Testis (tissue), 3 donors: ENCODE measurements around the gene RNF224. TPM values are rescaled to one million over a fixed set of nuclear protein-coding genes. Genes with fewer than 3 reads are reported as not detected.

Source experiments
- DNase-seq: peaks from one replicate; pipeline ENCODE4 v3.0.0-alpha.2; 2019
- H3K27ac ChIP-seq, 2 donors: fragments of 200-600 bp; sonication (generic); one replicate each; pipeline ENCODE4 v1.5.1; 2019
- H3K27me3 ChIP-seq: fragments of 200-600 bp; sonication (generic); one replicate; pipeline ENCODE4 v1.5.1; 2019
- H3K36me3 ChIP-seq: fragments of 200-600 bp; sonication (generic); one replicate; pipeline ENCODE4 v1.5.1; 2017; ENCODE audit warnings: low read depth; ENCODE audit errors: missing control alignments
- H3K4me1 ChIP-seq: fragments of 200-600 bp; sonication (generic); one replicate; pipeline ENCODE4 v1.5.1; 2019
- H3K4me3 ChIP-seq, 2 donors: fragments of 200-600 bp; sonication (generic); one replicate each; pipeline ENCODE4 v1.5.1; 2017 to 2019
- H3K9me3 ChIP-seq: fragments of 200-600 bp; sonication (generic); one replicate; pipeline ENCODE4 v1.5.1; 2017
- CTCF ChIP-seq, 3 experiments: fragments of 450-650 bp in 2 of 3; fragments of 200-600 bp in 1 of 3; sonication (generic) in 1 of 3; IDR thresholded peaks; one replicate each; pipeline ENCODE4 v1.5.1; 2016 to 2019; ENCODE audit warnings: antibody characterized with exemption in 3 of 3, mild to moderate bottlenecking in 2 of 3, moderate library complexity in 1 of 3
- POLR2A ChIP-seq: fragments of 450-650 bp; IDR thresholded peaks from one replicate; pipeline ENCODE4 v1.6.1; 2017; ENCODE audit warnings: antibody characterized with exemption, mild to moderate bottlenecking, moderate library complexity
- WGBS, 2 donors: methylation state at CpG; one replicate each; pipeline ENCODE4 v1.1.5; 2018; 5-methylcytosine and 5-hydroxymethylcytosine counted together
- intact Hi-C: fragments of 100-400 bp; cut with DNase I; formaldehyde crosslinking; loops from one replicate; pipeline ENCODE4 v1.15.1; 2023; ENCODE audit warnings: low total_unique reads
- polyA plus RNA-seq: library from polyadenylated mRNA; stranded (reverse); fragments of 350-450 nt; fragmentation: Illumina TruSeq; extraction: RNeasy Lipid Tissue Mini Kit (QIAGEN cat#74804); gene quantifications from one replicate; pipeline ENCODE4 v1.2.3, GENCODE V29; 2014; ENCODE audit warnings: low read depth, low replicate concordance; ENCODE audit not compliant: insufficient read depth
- total RNA-seq, 2 donors: library from RNA; depleted of rRNA; stranded (reverse); fragments of >200 nt; gene quantifications; one replicate each; pipeline ENCODE4 v1.2.3, GENCODE V29; 2016

RNF224 gene
- total and polyA plus RNA-seq, 3 donors from 2014 or later, result 0.17 to 0.71 (median 0.37) TPM

GRCh38 chr9:137233143-137233980 is 6.1 kb downstream of the RNF224 start:
- H3K27ac ChIP-seq, result no peak overlapping the region
- no peak for DNase-seq
- no peaks in the 10 kb centered on the region for H3K9me3 ChIP-seq
- H3K4me1 ChIP-seq, result peaks cover 29% of the 10 kb centered on the region
- intact Hi-C loops, result no loop called here
- H3K36me3 ChIP-seq, result no peaks in the 10 kb centered on the region
- 73% methylated on average over 34 of the region's 40 CpGs; no CpG with 5 or more reads in 1 of the 2 donors for WGBS, 2 donors
- no peaks in the 10 kb centered on the region for H3K27me3 ChIP-seq
- no peak overlapping the region for H3K4me3 ChIP-seq
- TF ChIP-seq CTCF (IDR thresholded peaks at IDR 0.05), result no peak
- TF ChIP-seq POLR2A, result no peak

GRCh38 chr9:137234055-137234697 is 6.9 kb downstream of the RNF224 start:
- Histone ChIP-seq H3K27me3 (no peaks in the 10 kb centered on the region), H3K4me3 (no peak overlapping the region), H3K4me1 (peaks cover 31% of the 10 kb centered on the region), H3K36me3 (no peaks in the 10 kb centered on the region), H3K9me3 (no peaks in the 10 kb centered on the region), H3K27ac (no peak overlapping the region)
- WGBS, 2 donors, result 64% methylated on average over 14 to 34 of the region's 40 CpGs
- intact Hi-C loops, result no loop called here
- DNase-seq, result no peak
- TF ChIP-seq CTCF (IDR thresholded peaks at IDR 0.05), result no peak
- TF ChIP-seq POLR2A, result no peak

- Histone ChIP-seq H3K4me3 (no peak overlapping the region), H3K27ac (no peak overlapping the region), H3K4me1 (peaks cover 36% of the 10 kb centered on the region), H3K27me3 (no peaks in the 10 kb centered on the region), H3K36me3 (no peaks in the 10 kb centered on the region), H3K9me3 (no peaks in the 10 kb centered on the region)
- intact Hi-C loops, result no loop called here
- DNase-seq, result no peak
- 80 to 85% methylated on average over 17 of the region's 18 CpGs for WGBS, 2 donors
- TF ChIP-seq CTCF (IDR thresholded peaks at IDR 0.05), result no peak
- TF ChIP-seq POLR2A, result no peak
These were observed 7.6 kb downstream of the RNF224 start for GRCh38 chr9:137234758-137235423.

- Histone ChIP-seq H3K27me3 (no peaks in the 10 kb centered on the region), H3K9me3 (no peaks in the 10 kb centered on the region), H3K36me3 (no peaks in the 10 kb centered on the region), H3K4me1 (peaks cover 36% of the 10 kb centered on the region), H3K4me3 (no peak overlapping the region), H3K27ac (no peak overlapping the region)
- intact Hi-C loops, result no loop called here
- 67 to 72% methylated on average over 16 to 34 of the region's 35 CpGs for WGBS, 2 donors
- TF ChIP-seq CTCF (IDR thresholded peaks at IDR 0.05) (no peak), POLR2A (no peak)
- DNase-seq, result no peak
These were observed 8.3 kb downstream of the RNF224 start for GRCh38 chr9:137235424-137236237.
